Glutamatergic neuron (in vitro differentiated cells): ENCODE results near the gene UBE3C. TPM values are rescaled to one million over a fixed set of nuclear protein-coding genes. Genes with fewer than 3 reads are reported as not detected.
"Not testable (repeated sequence)": the region's sequence is repeated elsewhere in the genome, so short reads cannot be mapped to it uniquely, and the experiment has no call there.

ENCODE experiments used
- DNase-seq: peaks from one replicate; pipeline ENCODE4 v3.0.0; 2022
- H3K27ac Mint-ChIP-seq: one replicate; pipeline ENCODE4 v1.8.0; 2020; ENCODE audit warnings: mild to moderate bottlenecking, mixed read lengths, inconsistent platforms; ENCODE audit not compliant: unreplicated experiment
- H3K27me3 Mint-ChIP-seq: one replicate; pipeline ENCODE4 v1.8.0; 2020; ENCODE audit warnings: mild to moderate bottlenecking, moderate library complexity, mixed read lengths, inconsistent platforms; ENCODE audit not compliant: unreplicated experiment
- H3K36me3 Mint-ChIP-seq: one replicate; pipeline ENCODE4 v1.8.0; 2020; ENCODE audit warnings: mild to moderate bottlenecking, mixed read lengths, inconsistent platforms; ENCODE audit not compliant: unreplicated experiment
- H3K4me1 Mint-ChIP-seq: one replicate; pipeline ENCODE4 v1.8.0; 2020; ENCODE audit warnings: mild to moderate bottlenecking, low read depth, mixed read lengths, inconsistent platforms; ENCODE audit not compliant: unreplicated experiment
- H3K4me3 Mint-ChIP-seq: one replicate; pipeline ENCODE4 v1.8.0; 2020; ENCODE audit warnings: mild to moderate bottlenecking, mixed read lengths, inconsistent platforms; ENCODE audit not compliant: unreplicated experiment
- H3K9me3 Mint-ChIP-seq: one replicate; pipeline ENCODE4 v1.8.0; 2020; ENCODE audit warnings: mild to moderate bottlenecking, moderate library complexity, mixed read lengths, inconsistent platforms; ENCODE audit not compliant: unreplicated experiment
- total RNA-seq: library from RNA; stranded (reverse); fragmentation: NEBNext Ultra II Directional; extraction: Animal tissue kit (Norgen Biotek cat#: 25700); gene quantifications from one replicate; pipeline ENCODE4 v1.2.1, GENCODE V29; 2021; ENCODE audit not compliant: unreplicated experiment
- TF ChIP-seq, protein P1 (sequence below): fragments of 200-600 bp; sonication (generic); IDR thresholded peaks from one replicate; pipeline ENCODE4 v1.5.0; 2021; ENCODE audit not compliant: partially characterized antibody, unreplicated experiment

UBE3C gene
- total RNA-seq, 1 donor from 2014 or later = 52.5 TPM

DNA sequence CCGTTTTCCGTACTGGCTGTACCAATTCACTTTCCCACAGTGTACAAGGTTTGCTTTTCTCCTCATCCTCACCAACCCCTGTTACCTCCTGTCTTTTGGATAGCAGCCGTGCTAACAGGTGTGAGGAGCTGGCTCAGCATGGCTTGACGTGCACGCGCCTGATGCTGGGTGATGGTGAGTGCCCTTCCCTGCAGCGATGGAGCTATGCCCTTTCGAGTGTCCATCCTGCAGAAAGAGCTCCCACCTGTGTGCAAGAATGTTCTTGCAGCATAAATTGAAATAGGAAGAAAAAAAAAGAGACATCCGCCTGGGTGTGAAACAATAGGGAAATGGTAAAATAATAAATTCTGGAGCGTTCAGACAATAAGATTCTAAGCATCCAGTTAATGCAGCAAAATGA, 9.5 kb upstream of the UBE3C start:
- Mint-ChIP-seq H3K27ac (no peak overlapping the region), H3K4me3 (no peak overlapping the region), H3K36me3 (no peaks in the 10 kb centered on the region), H3K27me3 (no peaks in the 10 kb centered on the region), H3K9me3 (peaks cover 1% of the 10 kb centered on the region), H3K4me1 (no peaks in the 10 kb centered on the region)
- TF ChIP-seq, protein P1, sequence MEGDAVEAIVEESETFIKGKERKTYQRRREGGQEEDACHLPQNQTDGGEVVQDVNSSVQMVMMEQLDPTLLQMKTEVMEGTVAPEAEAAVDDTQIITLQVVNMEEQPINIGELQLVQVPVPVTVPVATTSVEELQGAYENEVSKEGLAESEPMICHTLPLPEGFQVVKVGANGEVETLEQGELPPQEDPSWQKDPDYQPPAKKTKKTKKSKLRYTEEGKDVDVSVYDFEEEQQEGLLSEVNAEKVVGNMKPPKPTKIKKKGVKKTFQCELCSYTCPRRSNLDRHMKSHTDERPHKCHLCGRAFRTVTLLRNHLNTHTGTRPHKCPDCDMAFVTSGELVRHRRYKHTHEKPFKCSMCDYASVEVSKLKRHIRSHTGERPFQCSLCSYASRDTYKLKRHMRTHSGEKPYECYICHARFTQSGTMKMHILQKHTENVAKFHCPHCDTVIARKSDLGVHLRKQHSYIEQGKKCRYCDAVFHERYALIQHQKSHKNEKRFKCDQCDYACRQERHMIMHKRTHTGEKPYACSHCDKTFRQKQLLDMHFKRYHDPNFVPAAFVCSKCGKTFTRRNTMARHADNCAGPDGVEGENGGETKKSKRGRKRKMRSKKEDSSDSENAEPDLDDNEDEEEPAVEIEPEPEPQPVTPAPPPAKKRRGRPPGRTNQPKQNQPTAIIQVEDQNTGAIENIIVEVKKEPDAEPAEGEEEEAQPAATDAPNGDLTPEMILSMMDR = no peak
- no peak for DNase-seq

DNA sequence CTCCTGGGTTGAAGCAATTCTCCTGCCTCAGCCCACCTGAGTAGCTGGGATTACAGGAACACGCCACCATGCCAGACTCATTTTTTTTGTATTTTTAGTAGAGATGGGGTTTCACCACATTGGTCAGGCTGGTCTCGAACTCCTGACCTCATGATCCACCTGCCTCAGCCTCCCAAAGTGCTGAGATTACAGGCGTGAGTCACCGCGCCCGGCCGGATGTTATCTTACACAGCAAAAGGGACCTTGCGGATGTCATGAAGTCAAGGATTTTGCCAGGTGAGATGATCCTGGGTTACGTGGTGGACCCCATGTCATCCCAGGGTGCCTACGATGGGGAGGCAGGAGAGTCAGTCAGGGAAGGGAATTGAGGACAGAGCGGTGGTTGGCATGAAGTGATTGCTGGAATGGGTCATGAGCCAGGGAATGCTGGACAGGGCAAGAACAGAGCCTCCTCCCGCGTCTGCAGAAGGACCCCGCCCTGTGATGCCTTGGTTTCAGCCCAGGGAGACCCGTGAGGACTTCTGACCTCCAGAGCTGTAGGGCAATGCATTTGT, 8.7 kb upstream of the UBE3C start:
- H3K4me3 Mint-ChIP-seq = no peak overlapping the region
- no peaks in the 10 kb centered on the region for H3K4me1 Mint-ChIP-seq
- H3K27me3 Mint-ChIP-seq = no peaks in the 10 kb centered on the region
- no peak overlapping the region for H3K27ac Mint-ChIP-seq
- no peak for DNase-seq
- TF ChIP-seq, protein P1 = no peak
- no peaks in the 10 kb centered on the region for H3K9me3 Mint-ChIP-seq
- H3K36me3 Mint-ChIP-seq = no peaks in the 10 kb centered on the region

GRCh38 chr7:157130849-157131248, 7.9 kb upstream of the UBE3C start:
- not testable (repeated sequence) for H3K4me1 Mint-ChIP-seq, H3K4me3 Mint-ChIP-seq, H3K27ac Mint-ChIP-seq, H3K9me3 Mint-ChIP-seq, DNase-seq, H3K27me3 Mint-ChIP-seq, H3K36me3 Mint-ChIP-seq

DNA sequence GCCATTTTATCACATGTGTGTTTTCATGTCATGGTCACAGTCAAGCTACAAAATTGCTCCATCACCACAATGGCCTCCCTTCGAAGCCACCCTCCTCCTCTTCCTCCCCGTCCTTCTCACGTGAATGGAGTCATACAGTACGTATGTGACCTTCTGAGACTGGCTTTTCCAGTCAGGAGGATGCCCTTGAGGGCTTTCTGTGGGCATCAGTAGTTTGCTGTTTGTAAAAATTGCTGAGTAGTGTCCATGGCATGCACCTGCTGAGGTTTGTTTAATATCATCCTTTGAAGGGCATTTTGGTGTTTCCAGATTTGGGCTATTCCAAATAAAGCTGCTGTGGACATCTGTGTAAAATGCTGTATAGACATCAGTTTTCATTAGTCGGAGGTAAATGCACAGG, 5.9 kb upstream of the UBE3C start:
- TF ChIP-seq, protein P1 = no peak
- no peak for DNase-seq
- no peaks in the 10 kb centered on the region for H3K36me3 Mint-ChIP-seq
- no peak overlapping the region for H3K4me3 Mint-ChIP-seq
- H3K9me3 Mint-ChIP-seq = no peaks in the 10 kb centered on the region
- H3K4me1 Mint-ChIP-seq = no peaks in the 10 kb centered on the region
- no peak overlapping the region for H3K27ac Mint-ChIP-seq
- no peaks in the 10 kb centered on the region for H3K27me3 Mint-ChIP-seq

- TF ChIP-seq, protein P1 = no peak
- Mint-ChIP-seq H3K4me1 (no peaks in the 10 kb centered on the region), H3K27me3 (no peaks in the 10 kb centered on the region)
Measured at GRCh38 chr7:157133304-157133703, 5.4 kb upstream of the UBE3C start.

More at GRCh38 chr7:157133304-157133703, 5.4 kb upstream of the UBE3C start:
- no peaks in the 10 kb centered on the region for H3K9me3 Mint-ChIP-seq
- DNase-seq = no peak
- H3K4me3 Mint-ChIP-seq = no peak overlapping the region
- no peaks in the 10 kb centered on the region for H3K36me3 Mint-ChIP-seq
- H3K27ac Mint-ChIP-seq = no peak overlapping the region
